Measurements from ENCODE around the gene FBXW11. TPM values are rescaled to one million over a fixed set of nuclear protein-coding genes. Genes with fewer than 3 reads are reported as not detected.

Gene FBXW11
- total RNA-seq, 1 experiment from 2014 or later = 123 TPM

Other genes with a start within 250 kb of the FBXW11 start
- gene SMIM23, start 220.8 kb downstream of the FBXW11 start, total RNA-seq (2014; rRNA removed; shearing (Covaris generic)) = not detected in 2 replicates
- 27.0 and 45.9 TPM in 2 replicates for gene STK10, start 181.6 kb upstream of the FBXW11 start, total RNA-seq (2014; rRNA removed; shearing (Covaris generic))
- gene EFCAB9, start 187.5 kb upstream of the FBXW11 start, total RNA-seq (2014; rRNA removed; shearing (Covaris generic)) = not detected in 2 replicates

All from SJSA1 (cell line).